Peyer's patch (tissue), 4 donors: ENCODE results near the gene PPARA.

Experiments
- POLR2A ChIP-seq, 2 donors: fragments of 450-650 bp; IDR thresholded peaks; one replicate each; pipeline ENCODE4 v1.5.1; 2017; ENCODE audit warnings: antibody characterized with exemption in 2 of 2, mild to moderate bottlenecking in 2 of 2, moderate library complexity in 2 of 2
- TF ChIP-seq, protein P1 (sequence below), 6 experiments: fragments of 450-650 bp in 4 of 6; fragments of 200-600 bp in 2 of 6; sonication (generic) in 1 of 6; IDR thresholded peaks; one replicate each; pipeline ENCODE4 v1.5.1; 2017 to 2019; ENCODE audit warnings: antibody characterized with exemption in 6 of 6, mild to moderate bottlenecking in 3 of 6, moderate library complexity in 1 of 6

DNA sequence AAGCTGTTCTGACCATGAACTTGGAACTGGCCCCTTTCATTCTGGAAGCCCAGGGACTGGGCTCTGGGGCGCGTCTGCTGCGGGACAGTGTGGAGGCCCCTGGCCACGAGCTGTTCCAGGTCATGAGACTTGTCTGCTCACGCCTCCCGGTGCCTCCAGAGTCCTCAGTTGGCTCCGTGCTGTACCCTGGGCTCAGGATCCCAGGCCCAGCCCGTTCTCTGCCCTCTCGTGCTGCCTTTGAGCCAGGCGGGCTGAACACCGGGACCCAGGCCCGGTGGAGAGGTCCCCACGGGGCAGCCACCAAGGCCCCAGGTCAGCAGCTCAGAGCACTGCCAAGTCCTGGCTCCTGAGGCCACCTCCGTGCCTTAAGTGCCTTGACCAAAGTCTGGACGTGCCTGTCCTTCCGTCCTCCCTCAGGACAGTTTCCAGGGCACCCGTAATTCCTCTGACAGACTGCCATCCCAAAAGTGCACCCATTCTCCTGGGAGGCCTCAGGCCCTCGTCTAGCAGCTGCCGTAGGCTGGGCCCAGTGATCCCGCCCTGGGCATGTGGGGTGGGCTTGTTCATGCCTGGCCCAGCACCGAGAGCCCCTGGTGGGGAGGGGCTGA, 36.3 kb upstream of the PPARA start:
- TF ChIP-seq POLR2A (IDR thresholded peaks at IDR 0.05), result no peak
- TF ChIP-seq, protein P1, sequence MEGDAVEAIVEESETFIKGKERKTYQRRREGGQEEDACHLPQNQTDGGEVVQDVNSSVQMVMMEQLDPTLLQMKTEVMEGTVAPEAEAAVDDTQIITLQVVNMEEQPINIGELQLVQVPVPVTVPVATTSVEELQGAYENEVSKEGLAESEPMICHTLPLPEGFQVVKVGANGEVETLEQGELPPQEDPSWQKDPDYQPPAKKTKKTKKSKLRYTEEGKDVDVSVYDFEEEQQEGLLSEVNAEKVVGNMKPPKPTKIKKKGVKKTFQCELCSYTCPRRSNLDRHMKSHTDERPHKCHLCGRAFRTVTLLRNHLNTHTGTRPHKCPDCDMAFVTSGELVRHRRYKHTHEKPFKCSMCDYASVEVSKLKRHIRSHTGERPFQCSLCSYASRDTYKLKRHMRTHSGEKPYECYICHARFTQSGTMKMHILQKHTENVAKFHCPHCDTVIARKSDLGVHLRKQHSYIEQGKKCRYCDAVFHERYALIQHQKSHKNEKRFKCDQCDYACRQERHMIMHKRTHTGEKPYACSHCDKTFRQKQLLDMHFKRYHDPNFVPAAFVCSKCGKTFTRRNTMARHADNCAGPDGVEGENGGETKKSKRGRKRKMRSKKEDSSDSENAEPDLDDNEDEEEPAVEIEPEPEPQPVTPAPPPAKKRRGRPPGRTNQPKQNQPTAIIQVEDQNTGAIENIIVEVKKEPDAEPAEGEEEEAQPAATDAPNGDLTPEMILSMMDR (IDR thresholded peaks at IDR 0.05), result no peak
